ENCODE results near the gene SNX30.
"Not testable (repeated sequence)": the region's sequence is repeated elsewhere in the genome, so short reads cannot be mapped to it uniquely, and the experiment has no call there.

Gene SNX30

GRCh38 chr9:112750016-112750763, at the start of gene SNX30:
TSS of gene SNX30 (plus strand) at chr9:112750760. CDS start at chr9:112751002, 242 bp downstream.
- peak; percentile 86 for DNase-seq

GRCh38 chr9:112703304-112703703, 47.3 kb upstream of the SNX30 start:
- DNase-seq: no peak

GRCh38 chr9:112705768-112706427, 44.7 kb upstream of the SNX30 start:
- no peak for DNase-seq

DNA sequence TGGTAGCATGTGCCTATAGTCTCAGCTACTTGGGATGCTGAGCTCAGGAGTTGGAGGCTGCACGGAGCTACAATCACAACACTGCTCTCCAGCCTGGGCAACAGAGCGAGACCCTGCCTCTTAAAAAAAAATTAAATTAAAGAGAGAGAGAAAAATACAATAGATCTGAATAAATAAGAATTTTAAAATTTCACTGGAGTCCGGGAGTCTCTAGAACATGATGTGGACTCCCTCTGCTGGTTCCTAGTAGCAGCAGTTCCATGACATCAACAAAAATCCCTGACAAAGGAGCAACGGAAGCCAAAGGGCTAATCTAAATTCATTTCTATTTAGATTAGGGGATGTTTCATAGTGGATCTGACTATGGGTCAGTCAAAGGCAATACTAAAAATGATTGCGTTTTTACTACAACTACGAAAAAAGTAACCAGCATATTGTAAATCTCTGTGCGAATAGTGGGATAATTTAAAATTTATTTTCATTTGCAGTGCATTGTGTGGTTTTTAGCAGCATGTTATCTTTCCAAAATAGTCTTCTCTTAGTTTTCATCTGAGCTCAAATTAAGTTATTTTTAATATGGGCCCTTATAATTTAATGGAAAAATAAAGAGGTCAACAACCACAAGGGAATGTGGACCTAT, 39.4 kb upstream of the SNX30 start:
- no peak for DNase-seq

- no peak for DNase-seq
Measured at GRCh38 chr9:112712678-112713077, 37.9 kb upstream of the SNX30 start.

- DNase-seq: peak; percentile 98
Measured at GRCh38 chr9:112717661-112718331, 32.8 kb upstream of the SNX30 start, which contains the start of gene INIP. TSS of gene INIP (minus strand) at chr9:112718117. CDS start at chr9:112716485, 1,632 bp downstream.

DNA sequence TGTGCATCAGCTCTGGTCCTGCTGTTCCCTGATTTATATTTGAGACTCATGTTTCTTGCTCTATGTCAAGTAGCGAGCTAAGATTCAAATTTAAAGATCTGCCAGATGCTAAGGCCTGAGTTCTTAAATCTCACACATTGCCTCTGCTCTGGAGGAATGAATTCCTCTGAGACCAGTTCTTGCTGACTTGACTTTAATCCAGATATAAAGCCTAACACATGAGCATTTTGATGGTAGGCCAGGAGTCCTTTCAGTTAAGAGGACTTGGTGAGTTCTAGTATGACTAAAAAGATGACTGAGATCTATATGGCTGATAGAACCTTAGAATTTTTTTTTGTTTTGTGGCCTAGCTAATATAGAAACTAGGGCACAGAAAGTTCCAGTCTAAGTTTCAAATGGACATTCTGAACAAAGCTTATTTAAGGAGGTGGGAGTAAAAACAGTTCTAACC, 31.3 kb upstream of the SNX30 start:
- DNase-seq: peak; percentile 45

GRCh38 chr9:112719696-112720095, 30.9 kb upstream of the SNX30 start:
- DNase-seq: peak; percentile 9

DNA sequence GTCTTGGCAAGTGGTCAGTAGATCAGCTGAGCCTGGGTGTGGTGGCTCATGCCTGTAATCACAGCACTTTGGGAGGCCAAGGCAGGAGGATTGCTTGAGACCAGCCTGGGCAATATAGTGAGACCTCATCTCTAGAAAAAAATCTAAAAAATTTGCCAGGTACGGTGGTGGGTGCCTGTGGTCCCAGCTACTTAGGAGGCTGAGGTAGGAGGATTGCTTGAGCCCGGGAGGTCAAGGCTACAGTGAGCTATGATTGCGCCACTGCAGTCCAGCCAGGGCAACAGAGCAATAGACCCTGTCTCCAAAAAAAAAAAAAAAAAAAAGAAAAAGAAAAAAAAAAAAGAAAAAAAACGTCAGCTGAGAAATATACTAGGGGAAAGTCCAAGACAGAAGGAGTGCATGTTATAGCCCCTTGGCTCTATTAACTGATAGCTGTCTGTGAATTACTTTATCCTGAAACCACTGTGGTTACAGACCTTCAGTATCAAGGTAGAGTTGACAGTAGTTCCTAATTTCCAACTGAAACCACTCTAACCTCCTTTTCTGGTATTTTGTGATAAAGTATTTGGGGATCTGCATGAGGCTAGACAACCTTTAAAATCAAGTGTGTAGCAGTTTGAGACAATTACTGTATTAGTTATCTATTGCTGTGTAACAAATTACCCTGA, 30.3 kb upstream of the SNX30 start:
- no peak for DNase-seq

GRCh38 chr9:112722749-112723148, 27.8 kb upstream of the SNX30 start:
- not testable (repeated sequence) for DNase-seq

- no peak for DNase-seq
Measured at GRCh38 chr9:112725961-112726360, 24.6 kb upstream of the SNX30 start.

DNA sequence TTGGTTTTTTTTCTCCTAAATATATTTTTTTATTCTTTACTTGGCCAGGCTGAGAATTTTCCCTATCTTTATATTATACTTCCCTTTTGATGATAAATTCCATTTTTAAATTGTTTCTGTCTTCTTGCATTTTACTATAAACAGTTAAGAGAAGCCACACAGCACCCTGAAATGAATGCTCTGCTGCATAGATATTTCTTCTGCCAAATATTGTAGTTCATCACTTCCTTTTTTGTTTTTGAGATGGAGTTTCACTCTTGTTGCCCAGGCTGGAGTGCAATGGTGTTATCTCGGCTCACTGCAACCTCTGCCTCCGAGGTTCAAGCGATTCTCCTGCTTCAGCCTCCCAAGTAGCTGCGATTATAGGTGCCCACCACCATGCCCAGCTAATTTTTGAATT, 24.1 kb upstream of the SNX30 start:
- no peak for DNase-seq

- DNase-seq: no peak
Measured at GRCh38 chr9:112728401-112728800, 22.2 kb upstream of the SNX30 start.

DNA sequence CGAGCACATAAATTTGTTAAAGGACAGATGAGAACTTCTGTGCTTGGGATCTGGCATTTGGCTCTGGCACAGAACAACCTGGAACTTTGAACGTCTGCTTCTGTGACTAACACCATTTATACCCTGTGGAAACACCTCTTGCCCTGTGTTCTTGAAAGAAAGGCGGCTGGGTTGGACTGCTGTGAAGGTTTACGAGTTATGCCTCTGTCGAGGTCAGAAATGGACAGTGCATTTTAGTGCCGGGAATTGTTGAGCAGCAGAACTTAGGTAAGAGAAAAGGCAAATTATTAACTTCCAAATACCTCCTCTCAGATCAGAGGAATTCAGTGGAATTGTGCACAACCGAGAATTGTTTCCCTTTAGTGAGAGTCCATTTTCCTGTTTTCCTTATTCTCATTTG, 18.6 kb upstream of the SNX30 start:
- no peak for DNase-seq

GRCh38 chr9:112734892-112735291, 15.7 kb upstream of the SNX30 start:
- no peak for DNase-seq

DNA sequence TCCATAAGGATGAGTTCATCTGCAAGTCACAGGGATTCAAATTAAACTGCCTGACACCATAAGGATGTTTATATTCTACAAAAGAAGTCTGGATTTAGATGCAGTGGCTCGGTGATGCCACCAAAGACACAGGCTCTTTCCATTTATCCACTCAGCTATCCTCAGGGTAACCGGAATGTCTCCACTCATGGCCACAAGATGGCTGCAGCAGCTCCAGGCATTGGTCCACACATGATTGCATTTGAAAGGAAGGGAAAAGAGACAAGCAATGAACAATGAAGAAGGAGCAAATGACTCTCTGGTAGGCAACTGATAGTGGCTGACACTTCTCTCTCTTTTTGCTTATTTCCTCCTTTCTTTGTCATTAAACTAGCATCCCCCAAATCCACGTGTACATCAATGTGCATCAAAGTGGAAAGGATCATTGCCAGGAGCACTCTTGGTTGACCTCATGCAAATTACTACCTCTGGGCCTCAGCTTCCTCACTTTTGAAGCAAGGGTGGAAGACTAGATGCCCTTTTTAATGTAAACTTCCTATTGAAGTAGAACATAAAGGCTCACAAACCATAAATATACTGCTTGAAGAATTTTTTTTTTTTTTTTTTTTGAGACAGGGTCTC, 7.2 kb upstream of the SNX30 start:
- DNase-seq: no peak

DNA sequence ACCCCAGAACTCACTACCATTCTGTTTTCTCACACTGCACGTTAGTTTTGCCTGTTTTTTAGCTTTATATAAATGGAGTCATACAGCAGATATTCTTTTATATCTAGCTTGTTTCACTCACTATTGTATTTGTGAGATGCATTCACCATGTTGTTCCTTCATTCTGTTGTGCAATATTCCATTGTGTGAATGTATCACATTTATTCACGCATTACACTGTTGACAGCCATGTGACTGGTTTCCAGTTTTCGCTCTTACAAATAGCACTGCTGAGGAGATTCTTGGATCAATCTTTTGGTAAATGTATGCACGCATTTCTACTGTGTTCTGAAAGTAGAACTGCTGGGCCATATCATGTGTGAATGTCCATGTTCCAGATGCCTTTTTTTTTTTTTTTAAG, 6.4 kb upstream of the SNX30 start:
- DNase-seq: no peak

DNA sequence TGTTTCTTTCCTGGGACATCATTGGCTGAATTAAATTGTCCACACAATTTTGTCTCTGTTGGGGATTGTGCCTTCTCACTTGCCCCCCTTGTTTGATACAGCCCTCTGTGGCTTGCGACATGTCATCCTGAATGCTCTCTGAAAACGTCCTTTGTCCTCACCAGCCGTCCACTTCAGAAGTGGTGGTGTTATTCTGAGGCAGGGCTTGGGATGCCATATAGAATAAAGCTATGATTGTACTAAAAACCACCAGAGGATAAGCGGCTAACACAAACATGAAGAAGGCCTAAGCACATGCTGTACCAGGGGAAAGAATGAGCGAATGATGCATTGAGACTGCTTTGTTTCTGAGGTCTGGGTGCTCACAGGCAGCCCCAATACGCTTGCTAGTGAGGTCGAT, 3.5 kb upstream of the SNX30 start:
- DNase-seq: no peak

- DNase-seq: no peak
Measured at GRCh38 chr9:112750764-112751055, 150 bp downstream of the SNX30 start.

DNA sequence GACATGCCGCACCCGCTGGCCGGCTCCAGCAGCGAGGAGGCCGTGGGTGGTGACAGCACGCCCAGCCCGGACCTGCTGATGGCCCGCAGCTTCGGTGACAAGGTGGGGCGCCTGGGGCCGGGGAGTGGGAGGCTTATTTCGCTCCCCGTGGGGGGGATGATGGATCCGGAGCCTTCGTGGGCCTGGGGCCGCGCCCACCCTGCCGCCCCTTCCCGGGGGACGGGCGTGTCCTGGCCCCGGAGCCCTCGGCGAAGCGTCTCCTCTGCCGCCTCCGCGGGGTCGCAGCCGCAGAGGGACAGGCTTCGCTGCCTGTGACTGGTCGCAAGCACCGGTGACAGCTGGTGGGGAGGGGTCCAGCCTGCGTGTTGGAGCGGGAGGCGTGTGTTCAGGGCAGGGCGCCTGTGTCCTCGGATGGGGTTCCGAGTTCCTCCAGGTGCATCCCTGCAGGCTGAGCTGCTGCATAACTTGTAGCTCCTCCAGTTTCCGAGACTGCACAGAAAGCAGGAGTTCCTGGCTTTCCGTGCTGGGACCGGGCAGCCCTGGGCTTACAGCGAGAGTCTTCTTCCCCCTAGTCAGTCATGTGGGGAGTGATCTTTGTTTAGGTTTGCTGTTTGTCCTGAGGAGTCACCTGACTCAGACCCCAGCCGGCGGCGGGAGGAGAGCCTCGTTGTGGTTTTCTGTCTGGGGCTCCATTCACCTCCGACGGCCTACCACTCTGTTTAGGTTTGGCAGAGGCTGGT, 666 bp downstream of the SNX30 start:
- peak; percentile 73 for DNase-seq

GRCh38 chr9:112752334-112753125, 2.0 kb downstream of the SNX30 start:
- DNase-seq: no peak

Data from activated CD4-positive, alpha-beta T cell treated with anti-CD3 and anti-CD28 coated beads, Interleukin-2, amount 50 U/mL, for 16 hours (primary cell).